ENCODE measurements around the gene LYPD5. TPM values are rescaled to one million over a fixed set of nuclear protein-coding genes. Genes with fewer than 3 reads are reported as not detected.
"Not testable (repeated sequence)": the region's sequence is repeated elsewhere in the genome, so short reads cannot be mapped to it uniquely, and the experiment has no call there.

The LYPD5 gene
- total RNA-seq (2014; rRNA removed; shearing (Covaris generic)), result 2.1 and 5.5 TPM in 2 replicates

DNA sequence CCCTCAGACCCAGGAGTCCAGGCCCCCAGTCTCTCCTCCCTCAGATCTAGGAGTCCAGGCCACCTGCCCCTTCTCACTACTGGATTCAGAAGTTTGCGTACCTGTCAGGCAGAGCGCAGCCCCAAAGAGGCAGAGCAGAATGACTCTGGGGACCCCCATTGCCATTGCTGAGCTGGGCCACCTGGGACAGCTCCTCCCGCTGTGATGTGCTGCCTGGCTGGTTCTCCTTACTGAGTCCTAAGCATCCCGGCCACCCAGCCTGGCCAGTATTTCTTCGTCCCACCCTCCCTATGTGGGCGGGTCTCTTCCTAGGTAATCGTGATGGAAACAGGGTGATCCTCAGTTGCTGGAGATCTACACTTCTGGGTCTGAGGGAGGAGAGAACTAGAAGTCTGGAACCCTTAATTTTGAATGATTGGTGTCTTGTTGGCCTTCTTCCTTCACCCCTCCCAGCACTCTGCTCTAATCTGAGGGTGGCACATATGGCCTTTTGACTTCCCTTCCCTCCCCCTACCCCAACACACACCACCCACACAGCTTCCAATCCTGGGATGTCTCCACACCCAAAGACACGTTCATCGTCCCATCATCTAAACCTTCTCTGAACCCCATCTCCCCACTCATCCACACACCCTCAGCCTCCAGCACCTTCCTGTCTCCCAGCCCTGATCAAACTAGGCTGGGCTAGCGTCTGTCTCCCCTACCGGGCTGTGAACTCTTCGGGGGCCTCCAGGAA is at the start of gene LYPD5:
Gene LYPD5, minus strand, starts transcription at position 232 of the 736 bp plus-strand sequence. Its CDS starts 67 bp downstream, at position 165.
- no peak for DNase-seq (ENCODE audit: low read depth)

DNA sequence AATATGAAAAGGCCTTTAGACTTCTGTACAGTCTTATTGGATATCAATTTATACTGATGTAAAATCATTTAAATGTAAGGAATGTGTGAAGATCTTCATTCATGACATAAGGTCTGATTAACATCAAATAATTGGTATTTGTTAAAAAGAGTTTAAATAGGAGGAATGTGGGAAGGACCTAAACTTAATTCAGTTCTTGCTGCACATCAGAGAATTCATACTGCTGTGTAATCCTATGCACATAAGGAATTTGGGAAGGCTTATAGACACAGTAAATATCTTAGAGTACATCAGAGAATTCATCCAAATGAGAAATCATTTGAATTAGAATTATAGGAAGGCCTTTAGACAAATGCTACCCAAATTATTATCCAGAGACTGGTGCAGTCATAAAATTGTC is 46.6 kb upstream of the LYPD5 start:
- no peak for DNase-seq (ENCODE audit: low read depth)

DNA sequence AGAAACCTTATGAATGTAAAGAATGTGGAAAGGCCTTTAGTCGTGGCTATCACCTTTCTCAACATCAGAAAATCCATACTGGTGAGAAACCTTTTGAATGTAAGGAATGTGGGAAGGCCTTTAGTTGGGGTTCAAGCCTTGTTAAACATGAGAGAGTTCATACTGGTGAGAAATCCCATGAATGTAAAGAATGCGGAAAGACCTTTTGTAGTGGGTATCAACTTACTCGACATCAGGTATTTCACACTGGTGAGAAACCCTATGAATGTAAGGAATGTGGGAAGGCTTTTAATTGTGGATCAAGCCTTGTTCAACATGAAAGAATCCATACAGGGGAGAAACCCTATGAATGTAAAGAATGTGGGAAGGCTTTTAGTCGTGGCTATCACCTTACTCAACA is 45.6 kb upstream of the LYPD5 start:
- DNase-seq (ENCODE audit: low read depth), result no peak

GRCh38 chr19:43847246-43847645 is 45.0 kb upstream of the LYPD5 start:
- DNase-seq (ENCODE audit: low read depth), result no peak

GRCh38 chr19:43842007-43842406 is 39.8 kb upstream of the LYPD5 start:
- no peak for DNase-seq (ENCODE audit: low read depth)

- DNase-seq (ENCODE audit: low read depth), result no peak
Measured at GRCh38 chr19:43839139-43839538, 36.9 kb upstream of the LYPD5 start.

DNA sequence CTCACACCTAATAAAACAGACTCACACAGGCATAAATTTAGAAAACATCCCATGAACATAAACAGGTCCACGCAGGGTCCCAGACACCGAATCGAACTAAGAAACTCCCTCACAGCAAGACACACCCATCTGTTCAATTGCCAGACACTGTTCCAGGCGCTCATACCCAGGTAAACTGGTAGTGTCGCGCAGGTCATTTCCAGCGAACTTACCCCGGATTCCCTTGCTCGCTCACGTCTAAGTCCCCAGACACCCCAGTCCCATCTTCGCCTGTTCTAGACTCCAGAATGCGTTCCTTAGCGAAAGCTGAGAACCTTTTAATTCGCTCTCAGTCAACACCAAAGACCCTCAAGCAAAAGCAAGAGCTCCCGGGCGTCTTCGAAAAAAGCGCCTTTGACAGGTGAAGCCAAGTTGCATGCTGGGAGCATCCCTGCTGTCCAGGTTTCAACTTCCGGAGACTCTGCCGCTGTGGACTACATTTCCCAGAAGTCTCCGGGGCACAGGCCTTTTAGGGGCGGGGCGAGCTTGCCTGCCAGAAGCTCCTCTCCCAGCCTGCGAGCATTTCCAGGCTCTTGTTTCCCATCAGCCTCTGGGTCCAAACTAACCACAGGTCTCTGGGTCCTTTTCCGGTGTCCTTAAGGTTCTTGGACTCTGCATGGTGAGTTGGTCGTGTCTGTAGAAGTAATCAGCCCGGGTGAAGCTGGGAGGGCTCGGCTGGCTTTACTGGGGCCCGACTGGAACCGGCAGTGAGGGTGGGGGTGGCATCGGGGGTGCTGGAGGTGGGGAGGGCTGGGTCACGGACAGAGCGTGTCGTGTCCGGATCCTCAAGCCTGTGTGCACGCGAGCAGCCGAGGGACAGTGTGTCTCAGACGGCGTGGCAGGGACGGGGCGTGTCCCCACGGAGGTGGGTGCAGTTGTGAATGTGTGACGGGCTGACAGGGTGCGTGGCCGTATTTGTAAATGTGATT is 24.8 kb upstream of the LYPD5 start, which contains the start of gene ZNF283:
Gene ZNF283, plus strand, starts transcription at position 535 of the 968 bp plus-strand sequence. CDS start 6,184 bp downstream, outside the sequence.
- peak; percentile 92 for DNase-seq (ENCODE audit: low read depth)

- DNase-seq (ENCODE audit: low read depth), result peak; percentile 40
Measured at GRCh38 chr19:43824572-43824971, 22.3 kb upstream of the LYPD5 start.

DNA sequence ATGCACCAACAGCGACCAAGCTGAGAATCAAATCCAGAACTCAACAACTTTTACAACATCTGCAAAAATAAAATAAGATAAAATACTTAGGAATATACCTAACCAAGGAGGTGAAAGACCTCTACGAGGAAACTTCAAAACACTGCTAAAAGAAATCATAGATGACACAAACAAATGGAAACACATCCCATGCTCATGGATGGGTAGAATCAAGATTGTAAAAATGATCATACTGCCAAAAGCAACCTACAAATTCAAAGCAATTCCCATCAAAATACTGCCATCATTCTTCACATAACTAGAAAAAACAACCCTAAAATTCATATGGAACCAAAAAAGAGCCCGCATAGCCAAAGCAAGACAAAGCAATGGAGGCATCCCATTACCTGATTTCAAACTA is 21.6 kb upstream of the LYPD5 start:
- DNase-seq (ENCODE audit: low read depth), result not testable (repeated sequence)

- no peak for DNase-seq (ENCODE audit: low read depth)
Measured at GRCh38 chr19:43820884-43821215, 18.6 kb upstream of the LYPD5 start.

- no peak for DNase-seq (ENCODE audit: low read depth)
Measured at GRCh38 chr19:43820098-43820883, 18.0 kb upstream of the LYPD5 start.

- no peak for DNase-seq (ENCODE audit: low read depth)
Measured at GRCh38 chr19:43818500-43818899, 16.3 kb upstream of the LYPD5 start.

- DNase-seq (ENCODE audit: low read depth), result not testable (repeated sequence)
Measured at GRCh38 chr19:43817454-43817853, 15.2 kb upstream of the LYPD5 start.

GRCh38 chr19:43814663-43815352 is 12.6 kb upstream of the LYPD5 start:
- DNase-seq (ENCODE audit: low read depth), result no peak

GRCh38 chr19:43812688-43813087 is 10.4 kb upstream of the LYPD5 start:
- DNase-seq (ENCODE audit: low read depth), result peak; percentile 25

DNA sequence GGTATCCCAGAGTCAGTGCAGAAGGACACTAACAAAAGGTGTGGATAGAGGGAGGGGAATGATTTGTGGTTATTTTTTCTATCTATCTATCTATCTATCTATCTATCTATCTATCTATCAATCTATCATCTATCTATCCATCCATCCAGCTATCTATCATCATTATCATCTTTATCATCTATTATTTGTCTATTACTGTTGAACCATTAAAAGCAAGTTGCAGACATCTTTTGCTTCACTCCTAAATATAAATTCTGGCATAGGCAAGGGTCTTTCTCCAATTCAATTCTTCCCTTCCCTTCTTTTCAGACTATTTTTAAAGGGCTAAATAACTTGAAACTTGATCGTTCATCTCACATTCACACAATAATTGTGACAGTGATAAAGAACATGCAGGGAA is 10.0 kb upstream of the LYPD5 start:
- DNase-seq (ENCODE audit: low read depth), result no peak

DNA sequence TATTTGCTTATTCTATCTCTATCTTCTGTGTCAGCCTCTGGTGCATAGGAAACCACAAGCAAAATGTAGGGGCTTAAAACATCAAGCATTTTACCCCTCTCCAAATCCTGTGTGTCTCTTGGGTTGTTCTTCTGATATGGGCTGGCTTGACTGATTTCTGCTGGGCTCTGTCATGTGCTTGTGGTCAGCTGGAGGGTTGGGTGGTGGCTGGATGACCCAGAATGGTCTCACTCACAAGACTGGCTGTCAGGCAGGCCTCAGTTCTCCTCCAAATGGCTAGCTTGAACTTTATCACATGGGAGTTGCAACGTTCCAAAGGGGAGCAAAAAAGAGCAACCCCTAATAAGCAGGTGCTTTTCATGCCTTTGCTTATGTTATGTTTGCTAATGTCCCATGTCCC is 9.6 kb upstream of the LYPD5 start:
- DNase-seq (ENCODE audit: low read depth), result no peak

GRCh38 chr19:43809762-43810696 is 7.8 kb upstream of the LYPD5 start:
- peak; percentile 64 for DNase-seq (ENCODE audit: low read depth)

- DNase-seq (ENCODE audit: low read depth), result no peak
Measured at GRCh38 chr19:43807651-43808050, 5.4 kb upstream of the LYPD5 start.

DNA sequence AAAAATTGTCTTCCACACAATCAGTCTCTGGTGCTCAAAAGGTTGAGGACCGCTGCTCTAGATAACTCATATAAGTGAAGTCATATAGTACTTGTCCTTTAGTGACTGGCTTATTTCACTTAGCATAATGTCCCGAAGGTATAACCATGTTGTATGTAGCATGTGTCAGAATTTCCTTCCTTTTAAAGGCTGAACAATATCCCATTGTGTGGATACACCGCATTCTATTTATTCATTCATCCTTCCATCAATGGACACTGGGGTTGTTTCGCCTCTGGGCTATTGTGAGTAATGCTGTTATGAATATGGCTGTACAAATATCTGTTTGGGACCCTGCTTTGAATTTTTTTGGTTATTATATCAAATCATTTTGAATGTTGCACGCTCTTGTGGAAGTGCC is 4.6 kb upstream of the LYPD5 start:
- DNase-seq (ENCODE audit: low read depth), result peak; percentile 13
